ENCODE results near the gene TOGARAM1.

Gene TOGARAM1

GRCh38 chr14:44961554-44962333 is at the start of gene TOGARAM1, which contains the start of gene KLHL28:
Gene TOGARAM1 (plus strand): TSS chr14:44962190. CDS start chr14:44962422, 232 bp downstream.
Gene KLHL28 (minus strand): TSS chr14:44961947. CDS start chr14:44945928, 16,019 bp downstream.
- TF ChIP-seq CTCF (IDR thresholded peaks at IDR 0.05; ENCODE audit: control insufficient read depth, insufficient read depth, low read depth, low read length, missing control alignments) = no peak
- peak within 1 kb of the TSS; percentile 83 for H3K4me3 ChIP-seq (ENCODE audit: control insufficient read depth, low read depth, low read length)
- DNase-seq (ENCODE audit: low read depth) = peak; percentile 99

DNA sequence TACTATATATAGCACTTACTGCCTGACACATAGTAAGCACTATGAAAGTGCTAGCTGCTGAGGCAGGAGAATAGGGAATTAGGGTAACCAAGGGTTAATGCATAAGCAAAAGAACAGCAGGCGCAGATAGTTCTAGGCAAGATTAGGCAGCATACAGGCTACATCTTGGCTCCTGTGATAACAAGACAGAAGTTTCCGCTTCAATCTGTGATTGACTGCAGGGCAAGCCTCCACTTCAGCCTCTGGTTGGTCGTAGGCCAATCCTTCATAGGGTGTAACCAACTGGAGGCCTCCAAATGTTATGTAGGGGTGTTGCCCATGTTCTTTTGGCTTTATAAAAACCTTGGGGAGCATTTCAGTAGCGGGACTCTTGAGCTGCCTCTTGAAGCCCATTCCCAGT is 47.1 kb upstream of the TOGARAM1 start:
- no peak for TF ChIP-seq CTCF (IDR thresholded peaks at IDR 0.05; ENCODE audit: control insufficient read depth, insufficient read depth, low read depth, low read length, missing control alignments)
- DNase-seq (ENCODE audit: low read depth) = no peak
- no peak overlapping the region for H3K4me3 ChIP-seq (ENCODE audit: control insufficient read depth, low read depth, low read length)

GRCh38 chr14:44928793-44929192 is 33.2 kb upstream of the TOGARAM1 start:
- DNase-seq (ENCODE audit: low read depth) = no peak
- TF ChIP-seq CTCF (IDR thresholded peaks at IDR 0.05; ENCODE audit: control insufficient read depth, insufficient read depth, low read depth, low read length, missing control alignments) = no peak
- H3K4me3 ChIP-seq (ENCODE audit: control insufficient read depth, low read depth, low read length) = no peak overlapping the region

GRCh38 chr14:44935155-44935554 is 26.8 kb upstream of the TOGARAM1 start:
- DNase-seq (ENCODE audit: low read depth) = no peak
- no peak overlapping the region for H3K4me3 ChIP-seq (ENCODE audit: control insufficient read depth, low read depth, low read length)
- no peak for TF ChIP-seq CTCF (IDR thresholded peaks at IDR 0.05; ENCODE audit: control insufficient read depth, insufficient read depth, low read depth, low read length, missing control alignments)

- TF ChIP-seq CTCF (IDR thresholded peaks at IDR 0.05; ENCODE audit: control insufficient read depth, insufficient read depth, low read depth, low read length, missing control alignments) = no peak
- no peak overlapping the region for H3K4me3 ChIP-seq (ENCODE audit: control insufficient read depth, low read depth, low read length)
- DNase-seq (ENCODE audit: low read depth) = no peak
These were observed 24.4 kb upstream of the TOGARAM1 start for GRCh38 chr14:44937547-44937946.

DNA sequence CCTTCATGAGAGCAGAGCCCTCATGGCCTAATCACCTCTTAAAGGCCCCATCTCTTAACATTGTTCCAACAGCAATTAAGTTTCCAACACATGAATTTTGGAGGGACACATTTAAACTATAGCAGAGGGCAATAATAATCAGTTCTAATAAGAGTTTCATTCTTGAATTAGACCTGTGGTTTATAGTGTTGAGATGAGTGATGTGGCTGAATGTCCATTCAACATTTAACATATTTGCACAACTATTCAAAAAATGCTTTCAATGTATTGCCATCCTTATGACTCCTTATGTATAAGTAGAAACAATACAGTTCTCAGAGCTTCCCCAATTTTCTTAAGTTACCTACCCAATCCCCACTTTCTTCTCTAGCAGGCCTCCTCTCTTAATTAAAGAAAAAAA is 21.8 kb upstream of the TOGARAM1 start:
- no peak overlapping the region for H3K4me3 ChIP-seq (ENCODE audit: control insufficient read depth, low read depth, low read length)
- no peak for DNase-seq (ENCODE audit: low read depth)
- no peak for TF ChIP-seq CTCF (IDR thresholded peaks at IDR 0.05; ENCODE audit: control insufficient read depth, insufficient read depth, low read depth, low read length, missing control alignments)
